KOPT-K1 (cell line): Measurements from ENCODE around the gene DYNC1H1.
A peak's percentile ranks its signal among the peaks of the same experiment; 100 is the strongest.

Experiments used
- H3K27ac ChIP-seq: fragments of 200-600 bp; sonication (generic); 2 replicates; pipeline ENCODE4 v1.5.1; 2016; ENCODE audit warnings: antibody characterized with exemption, mild to moderate bottlenecking, low read depth, low read length; ENCODE audit not compliant: poor library complexity, severe bottlenecking
- H3K36me3 ChIP-seq: fragments of 200-600 bp; sonication (generic); 2 replicates; pipeline ENCODE4 v1.5.1; 2017; ENCODE audit warnings: antibody characterized with exemption, mild to moderate bottlenecking, low read length, moderate library complexity; ENCODE audit not compliant: insufficient read depth
- H3K9me3 ChIP-seq: fragments of 200-600 bp; sonication (generic); 2 replicates; pipeline ENCODE4 v1.5.1; 2017; ENCODE audit warnings: antibody characterized with exemption, low read length, mild to moderate bottlenecking; ENCODE audit not compliant: insufficient read depth, poor library complexity, severe bottlenecking

The DYNC1H1 gene

GRCh38 chr14:101964297-101965180, at the start of gene DYNC1H1:
Gene DYNC1H1, plus strand, starts transcription at chr14:101964573. Its CDS starts 119 bp downstream, at chr14:101964692.
- peaks cover 21% of the 10 kb centered on the region for H3K36me3 ChIP-seq
- H3K27ac ChIP-seq = peak within 1 kb of the TSS; percentile 87
- no peaks in the 10 kb centered on the region for H3K9me3 ChIP-seq

GRCh38 chr14:101915871-101916815, 48.2 kb upstream of the DYNC1H1 start:
- H3K36me3 ChIP-seq = peaks cover 81% of the 10 kb centered on the region
- no peak overlapping the region for H3K27ac ChIP-seq
- no peaks in the 10 kb centered on the region for H3K9me3 ChIP-seq

GRCh38 chr14:101916816-101917412, 47.5 kb upstream of the DYNC1H1 start:
- Histone ChIP-seq H3K27ac (no peak overlapping the region), H3K9me3 (no peaks in the 10 kb centered on the region), H3K36me3 (peaks cover 82% of the 10 kb centered on the region)

GRCh38 chr14:101917413-101918017, 46.9 kb upstream of the DYNC1H1 start:
- H3K9me3 ChIP-seq = no peaks in the 10 kb centered on the region
- peaks cover 78% of the 10 kb centered on the region for H3K36me3 ChIP-seq
- H3K27ac ChIP-seq = no peak overlapping the region

GRCh38 chr14:101918065-101918989, 46.0 kb upstream of the DYNC1H1 start:
- Histone ChIP-seq H3K36me3 (peaks cover 70% of the 10 kb centered on the region), H3K9me3 (no peaks in the 10 kb centered on the region), H3K27ac (no peak overlapping the region)

GRCh38 chr14:101920271-101920670, 44.1 kb upstream of the DYNC1H1 start:
- Histone ChIP-seq H3K9me3 (no peaks in the 10 kb centered on the region), H3K36me3 (peaks cover 63% of the 10 kb centered on the region), H3K27ac (no peak overlapping the region)

GRCh38 chr14:101922866-101923265, 41.5 kb upstream of the DYNC1H1 start:
- H3K27ac ChIP-seq = no peak overlapping the region
- H3K36me3 ChIP-seq = peaks cover 52% of the 10 kb centered on the region
- no peaks in the 10 kb centered on the region for H3K9me3 ChIP-seq

GRCh38 chr14:101925152-101925551, 39.2 kb upstream of the DYNC1H1 start:
- Histone ChIP-seq H3K9me3 (no peaks in the 10 kb centered on the region), H3K36me3 (peaks cover 49% of the 10 kb centered on the region), H3K27ac (no peak overlapping the region)

- H3K27ac ChIP-seq = no peak overlapping the region
- peaks cover 40% of the 10 kb centered on the region for H3K36me3 ChIP-seq
- no peaks in the 10 kb centered on the region for H3K9me3 ChIP-seq
Measured at GRCh38 chr14:101926085-101926484, 38.3 kb upstream of the DYNC1H1 start.

GRCh38 chr14:101926620-101927019, 37.8 kb upstream of the DYNC1H1 start:
- Histone ChIP-seq H3K9me3 (no peaks in the 10 kb centered on the region), H3K36me3 (peaks cover 35% of the 10 kb centered on the region), H3K27ac (no peak overlapping the region)

GRCh38 chr14:101927859-101928258, 36.5 kb upstream of the DYNC1H1 start:
- no peaks in the 10 kb centered on the region for H3K9me3 ChIP-seq
- H3K36me3 ChIP-seq = peaks cover 29% of the 10 kb centered on the region
- no peak overlapping the region for H3K27ac ChIP-seq

GRCh38 chr14:101928415-101928841, 35.9 kb upstream of the DYNC1H1 start:
- Histone ChIP-seq H3K27ac (no peak overlapping the region), H3K9me3 (no peaks in the 10 kb centered on the region)

GRCh38 chr14:101929096-101929495, 35.3 kb upstream of the DYNC1H1 start:
- no peaks in the 10 kb centered on the region for H3K9me3 ChIP-seq
- H3K36me3 ChIP-seq = peaks cover 29% of the 10 kb centered on the region
- H3K27ac ChIP-seq = no peak overlapping the region

More at GRCh38 chr14:101928415-101928841, 35.9 kb upstream of the DYNC1H1 start:
- H3K36me3 ChIP-seq = peaks cover 29% of the 10 kb centered on the region

- no peak overlapping the region for H3K27ac ChIP-seq
- no peaks in the 10 kb centered on the region for H3K9me3 ChIP-seq
- peaks cover 21% of the 10 kb centered on the region for H3K36me3 ChIP-seq
Measured at GRCh38 chr14:101929946-101930345, 34.4 kb upstream of the DYNC1H1 start.
